T-helper 2 cell treated with Interferon-gamma antibody and Interleukin-4, amounts not matched to agents 5 μg/mL and 100 μg/mL, for 36 hours (primary cell): ENCODE data around the gene PLA2G4B.

Experiments used
- DNase-seq: peaks from one replicate; pipeline ENCODE4 v3.0.0; 2021; ENCODE audit warnings: low spot score
- H3K27ac Mint-ChIP-seq: one replicate; pipeline ENCODE4 v1.8.0; 2021; ENCODE audit warnings: mild to moderate bottlenecking, mixed read lengths
- H3K27me3 Mint-ChIP-seq: one replicate; pipeline ENCODE4 v1.8.0; 2021; ENCODE audit warnings: low read depth, mixed read lengths
- H3K36me3 Mint-ChIP-seq: one replicate; pipeline ENCODE4 v1.8.0; 2021; ENCODE audit warnings: low read depth, mixed read lengths
- H3K4me1 Mint-ChIP-seq: one replicate; pipeline ENCODE4 v1.8.0; 2021; ENCODE audit warnings: low read depth, mixed read lengths
- H3K4me3 Mint-ChIP-seq: one replicate; pipeline ENCODE4 v1.8.0; 2022; ENCODE audit warnings: mild to moderate bottlenecking, moderate library complexity, mixed read lengths
- H3K9me3 Mint-ChIP-seq: one replicate; pipeline ENCODE4 v1.8.0; 2021; ENCODE audit warnings: mixed read lengths

PLA2G4B gene

DNA sequence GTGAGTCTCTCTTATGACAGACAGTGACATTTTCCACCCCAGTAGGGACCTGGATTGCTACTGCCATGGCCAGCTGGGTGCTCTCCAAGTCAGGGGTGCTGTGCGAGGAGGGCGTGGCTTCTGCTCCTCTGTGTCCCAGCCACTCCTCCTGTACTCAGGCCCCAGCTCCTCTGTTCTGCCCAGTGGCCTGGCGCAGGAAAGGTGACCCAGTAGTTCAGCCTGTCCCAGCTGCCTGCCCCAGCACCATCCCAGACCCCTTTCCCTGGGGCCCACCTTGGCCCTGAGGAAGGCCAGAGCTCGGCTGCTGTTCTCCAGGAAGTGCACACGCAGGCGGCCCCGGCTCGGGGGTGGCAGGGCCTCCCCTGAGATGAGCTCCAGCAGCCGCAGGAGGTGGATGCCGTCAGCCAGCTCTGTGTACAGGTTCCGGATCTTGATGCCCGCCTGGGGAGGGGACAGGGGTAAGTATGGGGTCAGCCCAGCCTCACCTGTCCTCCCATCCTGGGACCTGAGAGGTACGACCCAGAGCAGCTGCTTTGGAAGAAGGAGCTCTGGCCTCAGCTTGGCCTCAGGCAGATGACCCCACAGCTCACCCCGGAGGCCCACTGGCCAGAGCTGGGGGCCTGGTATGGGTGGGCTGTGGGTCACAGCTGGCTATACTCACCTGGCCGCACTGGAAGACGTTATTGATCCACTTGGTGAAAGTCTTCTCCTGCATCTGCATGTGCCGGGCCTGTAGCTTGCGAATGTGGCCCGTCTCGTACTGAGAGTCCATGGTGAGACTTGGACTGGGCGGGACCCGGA lies 54.2 kb downstream of the PLA2G4B start:
- peaks cover 27% of the 10 kb centered on the region for H3K4me1 Mint-ChIP-seq
- no peak for DNase-seq
- no peaks in the 10 kb centered on the region for H3K9me3 Mint-ChIP-seq
- no peaks in the 10 kb centered on the region for H3K36me3 Mint-ChIP-seq
- peak overlapping the region; percentile 3 for H3K4me3 Mint-ChIP-seq
- peak overlapping the region; percentile 5 for H3K27ac Mint-ChIP-seq
- no peaks in the 10 kb centered on the region for H3K27me3 Mint-ChIP-seq

DNA sequence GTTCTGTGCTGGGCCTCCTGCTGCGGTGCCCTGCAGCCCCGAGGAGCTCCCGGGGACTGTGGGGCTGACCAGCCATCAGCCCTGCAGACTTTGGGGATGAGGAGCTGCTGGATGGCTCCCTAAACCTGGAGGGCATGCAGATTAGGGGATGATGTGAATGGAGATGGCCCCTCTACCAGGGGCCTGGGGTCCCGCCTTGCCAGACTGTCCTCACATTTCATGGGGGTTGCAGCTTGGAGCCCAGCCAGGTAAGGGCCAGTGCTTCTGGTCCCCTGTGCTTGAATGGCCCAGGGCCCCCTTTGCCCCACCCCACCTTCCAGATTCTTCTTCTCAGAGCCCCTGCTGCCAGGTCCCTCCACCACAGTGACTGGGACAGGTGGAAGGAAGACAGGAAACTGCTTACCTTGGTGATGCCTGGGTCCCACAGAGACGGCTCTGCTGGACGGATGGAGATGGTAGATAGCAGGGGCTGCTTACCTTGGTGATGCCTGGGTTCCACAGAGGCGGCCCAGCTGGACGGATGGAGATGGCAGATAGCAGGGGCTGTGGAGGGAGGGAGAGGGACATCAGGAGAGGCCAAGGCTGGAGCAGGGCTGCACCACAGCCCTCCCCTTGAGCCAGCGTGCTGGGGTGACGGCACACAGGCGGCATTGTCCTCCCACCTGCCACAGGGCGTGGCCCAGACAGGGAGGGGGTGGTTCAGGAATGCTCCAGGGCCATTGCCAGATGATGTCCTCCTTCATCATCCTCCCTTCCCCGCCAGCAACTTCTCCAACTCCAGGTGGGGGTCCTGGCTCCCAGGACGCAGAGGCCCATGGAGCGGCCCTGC lies 55.0 kb downstream of the PLA2G4B start, which contains the start of gene SPTBN5:
SPTBN5 (minus strand) TSS at position 632 of the 829 bp plus-strand sequence; CDS start at position 76, 556 bp downstream.
- no peaks in the 10 kb centered on the region for H3K9me3 Mint-ChIP-seq
- H3K4me1 Mint-ChIP-seq, result peaks cover 25% of the 10 kb centered on the region
- H3K27ac Mint-ChIP-seq, result peak within 1 kb of the TSS; percentile 93
- H3K36me3 Mint-ChIP-seq, result no peaks in the 10 kb centered on the region
- H3K4me3 Mint-ChIP-seq, result peak within 1 kb of the TSS; percentile 54
- DNase-seq, result no peak
- H3K27me3 Mint-ChIP-seq, result no peaks in the 10 kb centered on the region

DNA sequence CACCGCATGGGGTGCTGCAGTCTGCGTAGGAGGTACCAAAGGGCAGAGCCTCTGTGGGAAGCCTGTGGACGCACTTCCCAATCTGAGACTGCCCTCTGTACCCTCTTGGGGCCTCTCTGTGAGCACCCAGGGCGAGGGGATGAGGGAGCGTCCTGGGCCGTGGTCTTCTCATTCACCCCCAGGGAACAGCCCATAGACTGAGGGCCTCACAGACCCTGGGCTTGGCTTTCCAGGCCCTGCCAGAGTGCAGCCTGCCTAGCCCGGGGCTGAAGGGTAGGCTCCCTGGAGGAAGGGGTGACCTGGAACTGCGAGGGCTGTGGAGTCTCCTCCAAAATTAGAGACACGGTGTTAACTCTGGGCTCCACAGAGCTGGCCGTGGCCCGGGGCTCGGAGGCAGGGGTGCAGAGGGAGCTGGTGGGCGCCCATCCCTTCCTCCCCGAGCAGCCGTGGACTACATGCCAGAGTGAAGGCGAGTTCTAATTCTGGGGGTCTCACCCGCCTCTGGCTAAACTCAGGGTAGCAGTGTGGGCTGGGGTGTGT lies 55.7 kb downstream of the PLA2G4B start:
- no peak for DNase-seq
- H3K4me3 Mint-ChIP-seq, result peak overlapping the region; percentile 54
- no peaks in the 10 kb centered on the region for H3K36me3 Mint-ChIP-seq
- no peaks in the 10 kb centered on the region for H3K27me3 Mint-ChIP-seq
- peaks cover 23% of the 10 kb centered on the region for H3K4me1 Mint-ChIP-seq
- peak overlapping the region; percentile 93 for H3K27ac Mint-ChIP-seq
- no peaks in the 10 kb centered on the region for H3K9me3 Mint-ChIP-seq

DNA sequence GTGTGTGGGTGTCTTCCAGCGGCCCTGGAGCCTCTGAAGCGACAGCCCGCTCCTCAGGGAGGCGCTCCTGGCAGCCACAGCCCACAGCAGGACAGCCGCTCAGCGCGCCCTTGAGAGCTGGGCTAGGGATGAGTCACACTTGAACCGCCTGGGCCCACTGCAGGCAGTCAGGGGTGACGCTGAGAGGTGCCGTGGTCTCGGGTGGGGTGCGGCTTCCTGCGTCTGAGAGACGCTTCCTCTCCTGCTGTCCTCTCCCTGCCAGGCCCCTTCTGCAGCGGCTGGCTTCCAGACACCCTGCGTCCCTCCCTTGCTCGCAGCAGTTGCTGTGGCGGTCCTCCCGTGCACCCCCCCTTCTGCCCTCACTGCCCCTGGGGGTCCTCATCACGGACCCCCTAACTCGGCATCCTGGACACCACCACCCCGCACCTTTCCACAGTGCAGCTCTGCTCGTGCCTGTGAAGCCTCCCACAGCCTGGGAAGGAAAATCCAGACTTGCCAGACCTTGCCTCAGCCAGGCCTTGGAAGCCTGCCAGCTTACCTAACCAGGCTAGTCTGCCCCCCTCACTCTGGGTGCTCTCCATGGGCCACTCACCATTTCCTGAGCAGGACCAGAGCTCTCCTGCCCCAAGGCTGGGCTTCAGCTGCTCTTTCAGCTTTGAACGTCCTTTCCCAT lies 56.3 kb downstream of the PLA2G4B start:
- H3K4me1 Mint-ChIP-seq, result peaks cover 23% of the 10 kb centered on the region
- peak overlapping the region; percentile 54 for H3K4me3 Mint-ChIP-seq

DNA sequence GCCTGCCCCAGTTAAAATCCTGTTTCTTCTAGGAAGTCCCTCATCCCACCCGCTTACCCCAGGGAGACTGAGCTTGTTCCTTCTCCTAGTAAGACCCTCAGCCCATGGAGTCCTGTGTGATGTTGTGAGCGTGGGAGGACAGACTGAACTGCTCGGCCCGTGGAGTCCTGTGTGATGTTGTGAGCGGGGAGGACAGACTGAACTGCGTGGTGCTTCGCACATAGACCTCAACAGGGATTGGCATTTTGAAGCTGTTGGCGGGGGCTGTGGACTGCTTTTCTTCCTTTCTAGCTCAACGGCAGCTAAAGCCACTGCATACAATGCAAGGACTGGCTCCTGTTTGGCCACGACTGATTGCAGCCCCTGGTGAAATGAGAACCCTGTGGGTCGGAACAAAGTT lies 56.8 kb downstream of the PLA2G4B start:
- Mint-ChIP-seq H3K4me3 (peak overlapping the region; percentile 54), H3K36me3 (no peaks in the 10 kb centered on the region)

More for the DNA sequence above, 56.3 kb downstream of the PLA2G4B start:
- DNase-seq, result peak; percentile 63
- no peaks in the 10 kb centered on the region for H3K36me3 Mint-ChIP-seq
- H3K27ac Mint-ChIP-seq, result peak overlapping the region; percentile 93
- H3K27me3 Mint-ChIP-seq, result no peaks in the 10 kb centered on the region
- no peaks in the 10 kb centered on the region for H3K9me3 Mint-ChIP-seq

DNA sequence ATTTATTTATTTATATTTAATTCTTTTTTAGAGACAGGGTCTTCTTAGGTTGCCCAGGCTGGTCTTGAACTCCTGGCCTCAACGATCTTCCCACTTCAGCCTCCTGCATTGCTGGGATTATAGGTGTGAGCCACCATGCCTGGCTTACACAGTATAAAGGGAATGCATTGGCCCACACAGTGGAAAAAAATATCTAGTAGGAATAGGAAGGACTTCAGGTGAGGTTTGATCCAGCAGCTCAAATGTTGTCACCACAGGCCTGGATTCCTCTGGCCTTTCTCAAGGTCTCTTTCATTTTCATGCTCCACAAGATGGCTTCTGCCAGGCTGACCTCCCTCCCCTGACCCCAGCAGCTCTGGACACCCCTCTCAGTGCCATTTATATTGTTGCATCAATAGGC lies 57.3 kb downstream of the PLA2G4B start:
- Mint-ChIP-seq H3K4me1 (peaks cover 23% of the 10 kb centered on the region), H3K9me3 (no peaks in the 10 kb centered on the region), H3K4me3 (no peak overlapping the region), H3K27me3 (no peaks in the 10 kb centered on the region), H3K36me3 (no peaks in the 10 kb centered on the region), H3K27ac (peak overlapping the region; percentile 73)
- DNase-seq, result no peak

More for the DNA sequence above, 56.8 kb downstream of the PLA2G4B start:
- no peaks in the 10 kb centered on the region for H3K9me3 Mint-ChIP-seq
- H3K27ac Mint-ChIP-seq, result peak overlapping the region; percentile 93
- DNase-seq, result no peak
- peaks cover 23% of the 10 kb centered on the region for H3K4me1 Mint-ChIP-seq
- no peaks in the 10 kb centered on the region for H3K27me3 Mint-ChIP-seq

DNA sequence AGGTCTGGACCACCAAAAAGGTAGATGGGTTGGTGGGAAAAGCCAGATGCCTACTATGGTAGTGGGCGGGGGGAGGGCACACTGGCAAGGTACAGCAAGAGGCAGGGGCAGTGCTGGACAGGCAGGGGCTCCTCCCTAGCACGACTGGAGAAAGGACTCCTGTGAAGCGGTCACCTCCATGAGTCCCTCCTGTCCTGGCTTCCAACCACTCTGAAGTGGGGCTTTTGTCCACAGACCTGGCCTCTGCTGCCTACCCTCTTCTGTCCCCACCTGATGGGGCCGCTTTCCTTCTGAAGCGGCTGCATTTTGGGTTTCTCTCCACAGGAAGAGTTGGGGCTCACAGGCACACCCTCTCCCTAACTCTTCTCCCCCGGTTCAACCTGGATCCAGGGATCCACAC lies 57.9 kb downstream of the PLA2G4B start:
- Mint-ChIP-seq H3K4me3 (no peak overlapping the region), H3K27ac (peak overlapping the region; percentile 73)

DNA sequence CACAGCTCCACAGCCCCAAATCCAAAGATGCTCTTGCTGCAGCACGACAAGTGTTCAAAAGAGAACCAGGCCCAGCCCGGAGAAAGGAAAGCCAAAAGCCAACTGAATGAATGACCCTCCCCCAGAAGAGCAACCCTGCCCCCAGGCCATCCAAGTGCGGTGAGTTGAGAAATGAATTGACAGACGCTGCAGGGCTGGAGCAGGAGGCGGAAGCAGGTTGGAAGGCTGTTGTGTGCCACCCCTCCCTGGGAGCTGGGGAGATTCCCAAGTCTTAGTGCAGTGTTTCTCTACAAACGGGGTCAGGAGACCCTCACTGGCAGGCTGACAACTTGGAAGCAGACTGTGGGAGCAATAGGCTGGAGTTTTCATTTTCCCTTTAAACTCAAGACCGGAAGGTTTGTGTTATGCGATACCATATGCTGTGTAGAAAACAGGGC lies 58.7 kb downstream of the PLA2G4B start:
- H3K9me3 Mint-ChIP-seq, result no peaks in the 10 kb centered on the region

More for the DNA sequence above, 57.9 kb downstream of the PLA2G4B start:
- no peak for DNase-seq
- Mint-ChIP-seq H3K36me3 (no peaks in the 10 kb centered on the region), H3K27me3 (no peaks in the 10 kb centered on the region), H3K4me1 (peaks cover 23% of the 10 kb centered on the region), H3K9me3 (no peaks in the 10 kb centered on the region)

More for the DNA sequence above, 58.7 kb downstream of the PLA2G4B start:
- Mint-ChIP-seq H3K27me3 (no peaks in the 10 kb centered on the region), H3K36me3 (no peaks in the 10 kb centered on the region), H3K4me1 (peaks cover 22% of the 10 kb centered on the region), H3K27ac (peak overlapping the region; percentile 47), H3K4me3 (no peak overlapping the region)
- DNase-seq, result no peak
